ENCODE data around the gene CRYL1. TPM values are rescaled to one million over a fixed set of nuclear protein-coding genes. Genes with fewer than 3 reads are reported as not detected.

The CRYL1 gene
- polyA plus RNA-seq, 3 donors, result 137 to 147 (median 142) TPM

DNA sequence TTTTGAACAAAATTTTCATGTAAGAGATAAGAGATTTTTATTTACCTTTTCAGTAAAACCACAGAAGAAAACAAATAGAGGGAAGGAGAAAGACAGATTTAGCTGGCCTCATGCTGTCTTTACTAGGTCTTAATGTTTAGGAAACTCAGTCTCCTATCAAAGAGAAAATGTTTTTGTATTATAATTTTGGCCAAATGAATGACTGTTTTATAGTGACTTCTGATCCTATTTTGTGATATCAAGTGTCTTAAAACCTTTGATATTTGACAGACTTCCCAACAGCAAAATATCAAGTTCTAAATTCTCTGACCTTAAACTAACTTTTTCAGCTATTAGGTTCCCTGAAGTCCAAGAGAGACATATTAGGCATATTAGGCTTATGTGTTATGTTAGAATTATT lies 27.0 kb downstream of the CRYL1 start:
- no peak for DNase-seq

DNA sequence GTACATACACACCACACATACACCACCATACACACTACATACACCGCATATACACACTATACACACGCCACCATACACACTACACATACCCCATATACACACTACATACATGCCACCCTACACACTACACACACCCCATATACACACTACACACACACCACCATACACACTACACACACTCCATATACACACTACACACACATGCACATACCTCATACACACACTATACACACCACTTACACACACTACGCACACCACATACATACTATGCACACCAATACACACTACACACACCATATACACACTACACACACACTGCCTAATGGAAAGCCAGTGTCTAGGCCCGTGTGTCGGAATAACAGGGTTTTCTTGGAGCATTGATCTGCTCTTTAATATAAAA lies 27.5 kb downstream of the CRYL1 start:
- no peak for DNase-seq

DNA sequence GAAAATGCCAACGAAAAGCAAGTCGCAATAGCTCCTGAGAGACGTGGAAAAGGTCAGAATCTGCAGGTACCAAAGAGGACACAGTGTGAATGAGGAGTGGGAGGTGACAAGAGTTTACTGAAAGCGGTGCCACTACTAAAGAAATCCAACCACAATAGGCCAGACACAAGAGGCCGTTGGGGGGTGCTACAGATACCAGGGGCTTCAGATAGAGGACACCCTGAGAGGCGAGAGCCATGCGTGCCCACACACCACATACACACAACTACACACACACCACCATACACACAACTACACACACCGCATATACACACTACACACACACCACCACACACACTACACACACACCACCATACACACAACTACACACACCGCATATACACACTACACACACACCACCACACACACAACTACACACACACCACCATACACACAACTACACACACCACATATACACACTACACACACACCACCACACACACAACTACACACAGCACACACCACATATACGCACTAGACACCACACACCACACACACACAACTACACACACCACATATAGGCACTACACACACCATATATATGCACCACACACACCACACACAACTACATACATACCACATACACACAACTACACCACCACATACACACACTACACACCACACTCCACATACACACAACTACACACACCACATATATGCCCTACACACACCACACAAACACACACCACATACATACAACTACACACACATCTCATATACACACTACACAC lies 28.5 kb downstream of the CRYL1 start:
- no peak for DNase-seq

DNA sequence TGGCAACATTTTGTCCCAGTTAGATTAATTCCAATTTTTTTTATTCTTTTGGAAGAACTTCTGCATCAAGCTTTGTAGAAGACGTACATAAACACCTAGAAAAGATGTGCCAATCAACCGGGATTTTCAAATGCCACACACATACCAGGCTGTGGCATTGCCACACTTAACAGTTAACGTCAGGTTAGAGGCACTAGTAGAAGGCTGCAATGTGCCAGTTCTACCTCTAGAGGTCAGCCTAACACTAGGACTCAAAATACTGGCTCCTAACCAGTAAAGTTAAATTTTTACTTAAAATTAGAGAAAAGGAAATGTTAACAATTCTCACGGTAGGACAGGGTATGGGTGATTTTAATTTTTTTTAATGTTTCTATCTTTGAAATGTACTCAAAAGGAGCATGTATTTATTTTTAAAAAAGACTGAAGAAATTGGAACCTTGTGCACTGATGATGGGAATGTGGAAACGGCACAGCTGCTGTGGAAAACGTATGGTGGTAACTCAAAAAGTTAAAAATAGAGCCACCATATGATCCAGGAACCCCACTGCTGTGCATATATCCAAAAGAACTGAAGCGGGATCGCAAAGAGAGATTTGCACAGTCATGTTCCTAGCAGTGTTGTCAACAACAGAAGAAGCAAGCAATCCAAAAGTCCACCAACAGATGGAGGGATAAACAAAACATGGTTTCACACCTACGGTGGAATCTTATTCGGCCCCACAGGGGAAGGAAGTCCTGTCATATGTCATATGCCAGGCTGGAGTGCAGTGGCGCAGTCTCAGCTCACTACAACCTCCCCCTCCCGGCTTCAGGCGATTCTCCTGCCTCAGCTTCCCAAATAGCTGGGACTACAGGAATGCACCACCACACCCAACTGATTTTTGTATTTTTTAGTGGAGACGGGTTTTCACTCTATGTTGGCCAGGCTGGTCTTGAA lies 30.3 kb downstream of the CRYL1 start:
- DNase-seq, result peak; percentile 61

DNA sequence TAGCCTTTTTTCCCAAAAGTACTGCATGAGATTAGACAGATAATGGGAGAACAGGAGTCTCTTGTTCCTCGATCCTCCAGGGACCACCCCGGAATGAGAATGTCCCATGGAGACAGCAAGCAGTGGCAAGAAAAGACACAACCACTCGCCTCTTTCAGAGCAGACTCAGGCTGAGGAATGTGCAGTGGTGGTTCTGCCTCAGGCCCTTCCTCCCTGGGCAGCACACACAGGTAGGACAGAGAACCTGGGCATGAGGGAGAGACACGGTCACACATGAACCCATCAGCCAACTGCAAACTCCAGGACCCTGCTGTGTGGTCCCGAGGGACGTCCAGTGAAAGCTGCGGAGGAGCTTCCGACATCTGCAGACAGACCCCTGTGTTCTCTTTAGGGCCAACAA lies 31.0 kb downstream of the CRYL1 start:
- DNase-seq, result no peak

DNA sequence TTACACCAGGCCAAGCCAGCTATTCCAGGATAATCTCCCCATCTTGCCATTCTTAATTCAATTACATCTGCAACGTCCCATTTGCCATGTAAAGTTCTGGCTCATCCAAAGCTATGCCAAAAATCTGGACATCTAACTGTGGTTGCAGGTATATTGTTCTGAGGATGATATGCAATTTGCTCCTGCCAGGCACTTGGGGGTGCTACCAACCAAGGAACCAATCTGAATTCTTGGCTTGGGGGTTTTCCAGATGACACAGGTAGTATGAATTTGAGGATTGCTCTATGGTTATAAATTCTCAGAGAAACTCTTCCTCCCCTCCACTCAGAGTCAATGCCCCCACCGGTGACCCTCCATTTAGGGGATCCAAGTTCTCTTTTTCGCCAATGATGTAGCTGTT lies 33.0 kb downstream of the CRYL1 start:
- no peak for DNase-seq

DNA sequence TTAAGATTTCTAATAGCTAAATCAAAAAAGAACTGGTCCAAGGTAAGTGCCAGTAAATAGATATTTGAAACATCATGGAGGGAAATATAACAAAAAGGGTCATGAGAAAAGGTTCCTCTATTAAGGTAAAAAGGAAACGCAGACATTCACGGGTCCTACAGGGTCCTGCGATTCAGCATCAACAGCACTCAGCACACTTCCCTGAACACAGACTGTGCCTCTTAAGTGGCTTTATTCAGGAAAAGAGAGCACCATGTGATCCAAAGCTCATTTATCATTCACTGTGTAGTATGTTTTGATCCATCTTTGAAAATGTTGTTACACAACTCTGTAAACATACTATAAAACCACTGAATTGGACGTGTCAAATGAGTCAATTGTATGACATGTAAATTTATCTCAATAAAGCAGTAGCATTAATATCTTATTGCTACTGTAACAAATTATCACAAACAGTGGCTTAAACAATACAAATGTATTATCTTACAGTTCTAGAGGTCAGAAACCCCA lies 33.7 kb downstream of the CRYL1 start:
- DNase-seq, result no peak

DNA sequence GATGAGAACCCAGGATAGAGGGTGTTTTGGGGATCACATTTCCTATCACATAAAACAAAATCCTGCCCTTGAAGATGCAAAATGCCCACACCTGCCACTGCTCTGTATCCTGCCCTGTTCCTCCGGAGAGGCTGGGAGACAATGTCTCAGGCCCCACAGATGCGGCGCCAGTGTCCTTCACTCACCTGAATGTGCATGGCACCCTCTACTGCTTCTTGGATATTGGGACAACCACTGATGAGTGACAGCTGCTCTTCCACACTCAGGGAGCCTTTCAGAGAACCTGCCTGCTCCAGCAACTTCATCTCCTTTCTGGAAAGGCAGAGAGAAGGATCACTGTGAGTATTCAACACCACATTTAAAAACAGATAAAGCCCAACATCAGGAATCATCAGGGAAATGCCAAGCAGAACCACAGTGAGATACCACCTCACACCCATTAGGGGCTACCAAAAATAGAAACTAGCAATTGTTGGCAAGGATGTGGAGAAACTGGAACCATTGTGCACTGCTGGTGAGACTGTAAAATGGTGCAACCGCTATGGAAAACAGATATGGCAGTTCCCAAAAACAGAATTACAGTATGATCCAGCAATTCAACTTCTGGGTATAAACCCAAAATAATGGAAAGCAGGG lies 36.4 kb downstream of the CRYL1 start:
- no peak for DNase-seq

DNA sequence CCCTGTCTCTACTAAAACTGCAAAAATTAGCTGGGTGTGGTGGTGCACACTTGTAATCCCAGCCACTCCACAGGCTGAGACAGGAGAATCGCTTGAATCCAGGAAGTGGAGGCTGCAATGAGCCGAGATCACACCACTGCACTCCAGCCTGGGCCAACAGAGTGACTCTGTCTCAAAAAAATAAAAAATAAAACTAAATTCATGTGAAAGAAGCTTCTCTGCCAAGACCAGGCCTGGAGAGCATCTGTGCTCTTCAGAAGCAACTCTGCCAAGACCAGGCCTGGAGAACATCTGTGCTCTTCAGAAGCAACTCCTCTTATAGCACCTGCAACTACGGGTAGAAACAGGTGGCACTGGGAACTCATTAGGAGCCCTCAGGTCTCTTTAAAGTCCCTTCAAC lies 37.7 kb downstream of the CRYL1 start:
- DNase-seq, result no peak

DNA sequence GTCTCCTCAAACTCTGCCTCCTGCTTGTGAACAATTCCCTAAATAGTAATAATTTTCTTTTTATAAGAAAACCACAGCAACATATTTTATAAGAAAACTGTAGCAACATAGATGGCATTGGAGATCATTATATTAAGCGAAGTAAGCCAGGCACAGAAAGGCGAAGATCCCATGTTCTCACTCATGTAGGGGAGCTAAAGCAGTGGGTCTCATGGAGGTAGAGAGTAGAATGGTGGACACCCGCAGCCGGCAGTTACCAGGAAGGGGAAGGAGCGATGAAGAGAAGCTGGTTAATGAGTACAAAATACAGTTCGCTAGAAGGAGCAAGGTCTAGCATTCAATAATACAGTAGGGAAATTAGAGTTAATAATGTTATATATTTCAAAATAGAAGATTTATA lies 42.9 kb downstream of the CRYL1 start:
- DNase-seq, result no peak

DNA sequence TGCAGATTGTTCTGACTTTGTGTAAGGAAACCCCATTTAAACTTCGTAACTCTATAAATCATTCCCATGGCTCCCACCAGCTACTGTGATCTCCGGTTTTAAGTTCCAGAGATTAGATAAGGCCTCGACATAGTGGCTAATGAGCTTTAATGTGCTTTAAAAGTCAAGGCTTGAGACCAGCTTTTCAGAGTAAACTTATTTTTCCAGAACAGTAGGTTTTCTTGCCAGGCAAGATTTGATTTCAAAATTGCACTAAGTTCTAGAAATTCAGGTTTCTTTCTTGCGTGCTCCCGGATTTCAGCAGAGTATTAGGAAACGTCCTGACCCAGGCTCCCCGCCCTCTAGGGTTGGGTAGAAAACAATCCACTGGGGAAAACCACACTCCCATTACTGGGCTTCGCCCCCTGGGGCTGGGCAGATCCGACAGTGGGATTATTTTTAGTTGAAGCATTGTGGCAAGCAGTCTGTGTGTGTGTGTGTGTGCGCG lies 43.3 kb downstream of the CRYL1 start:
- peak; percentile 41 for DNase-seq

DNA sequence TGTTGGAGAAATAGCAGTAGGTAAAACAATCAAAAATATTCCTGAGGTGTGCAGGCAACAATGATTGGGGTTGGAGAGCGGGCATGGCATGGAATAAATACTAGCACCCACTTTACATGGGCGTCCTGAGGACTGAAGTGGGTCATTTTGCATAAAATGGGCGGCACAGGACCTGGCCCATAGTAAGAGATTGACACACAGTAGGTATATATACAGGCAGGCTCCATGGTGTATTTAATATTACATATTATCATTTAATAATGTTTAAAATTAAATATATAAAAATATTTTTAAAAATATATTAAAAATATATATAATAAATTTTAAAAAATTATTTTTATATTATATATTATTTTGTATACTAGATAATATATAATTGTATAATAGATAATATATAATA lies 48.3 kb downstream of the CRYL1 start:
- DNase-seq, result no peak

DNA sequence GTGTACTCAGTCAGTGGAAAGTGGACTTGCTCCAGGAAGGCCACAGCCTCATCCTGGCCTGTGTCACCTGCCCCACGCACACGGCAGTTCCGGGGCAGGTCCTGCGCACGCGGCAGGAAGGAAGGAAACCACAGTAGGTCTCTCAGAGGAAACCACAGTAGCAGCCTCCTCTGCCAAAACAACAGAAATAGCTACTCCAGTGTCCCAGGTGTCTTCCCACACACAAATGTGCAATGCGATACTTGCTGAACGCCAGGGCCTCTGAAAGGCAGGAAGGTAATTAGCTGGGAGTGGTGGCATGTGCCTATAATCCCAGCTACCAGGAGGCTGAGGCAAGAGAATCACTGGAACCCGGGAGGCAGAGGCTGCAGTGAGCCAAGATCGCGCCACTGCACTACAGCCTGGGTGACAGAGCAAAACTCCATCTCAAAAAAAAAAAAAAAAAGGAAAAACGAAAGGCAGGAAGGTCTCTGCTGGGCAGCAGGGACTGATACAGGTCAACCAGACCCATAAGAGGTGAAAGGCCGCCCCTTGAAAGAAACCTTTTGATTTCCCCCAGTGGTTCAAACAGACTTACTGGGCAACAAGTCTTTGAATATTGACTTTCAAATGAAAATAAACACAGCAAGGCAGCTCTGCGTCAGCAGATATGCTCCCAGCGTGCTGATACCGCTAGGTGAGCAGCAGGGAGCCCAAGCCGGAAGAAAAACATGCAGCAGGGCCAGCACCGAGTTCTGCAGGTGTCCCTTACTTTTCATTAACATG lies 49.5 kb downstream of the CRYL1 start:
- DNase-seq, result no peak

DNA sequence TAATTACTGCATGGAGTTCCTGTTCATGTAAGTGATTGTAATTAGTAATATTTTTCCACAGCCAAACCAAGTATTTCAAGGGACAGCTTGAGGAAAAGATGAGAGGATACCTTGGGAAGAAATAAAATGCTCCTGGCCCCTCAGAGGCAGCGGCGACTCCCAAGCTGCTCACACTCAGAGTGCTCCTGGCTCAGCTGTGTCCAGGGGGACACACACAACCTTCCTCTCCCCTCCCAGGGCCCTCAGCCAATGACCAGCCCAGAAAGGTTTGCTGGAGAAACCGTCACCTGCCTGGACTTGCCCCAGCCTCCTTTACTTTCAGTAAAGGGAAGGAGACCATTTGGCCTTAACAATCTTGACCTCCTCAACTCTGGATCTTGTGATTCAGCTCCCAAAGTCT lies 51.1 kb downstream of the CRYL1 start:
- no peak for DNase-seq

DNA sequence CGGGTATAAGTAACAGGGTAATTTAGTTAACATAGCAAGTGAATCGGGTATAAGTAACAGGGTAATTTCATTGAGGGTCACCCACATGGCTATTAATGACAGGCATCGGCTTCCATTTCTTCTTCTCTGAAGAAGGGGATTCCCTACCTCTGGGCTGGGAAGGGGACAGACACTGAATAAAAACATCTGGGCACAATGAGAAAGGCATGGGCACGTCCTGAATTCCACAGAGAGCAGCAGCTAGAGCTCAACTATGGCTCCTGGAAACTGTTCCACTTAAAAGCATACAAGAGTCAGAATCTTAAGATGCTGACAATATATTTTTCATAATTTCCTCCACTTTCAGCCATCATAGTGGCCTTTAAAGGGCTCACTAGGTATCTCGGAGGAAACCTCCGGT lies 51.8 kb downstream of the CRYL1 start:
- no peak for DNase-seq

DNA sequence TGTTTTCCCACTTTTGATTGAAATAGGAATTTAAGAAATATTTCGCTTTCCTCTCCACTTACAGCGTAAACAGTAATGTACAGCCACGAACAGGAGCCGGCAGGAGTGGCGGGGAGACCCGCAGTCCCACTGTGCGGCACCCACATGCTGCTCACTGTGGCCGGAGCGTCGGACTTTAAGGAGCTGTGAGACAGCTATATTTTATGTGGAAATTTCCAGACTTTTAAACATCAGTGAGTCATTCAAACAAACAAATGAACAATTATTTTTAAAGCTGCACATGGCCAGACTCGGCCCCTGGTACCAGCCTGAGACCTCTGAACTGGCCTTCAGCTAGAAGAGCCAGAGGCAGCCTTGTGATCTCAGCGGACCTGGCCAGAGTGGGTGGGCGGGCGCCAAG lies 52.5 kb downstream of the CRYL1 start:
- DNase-seq, result no peak

DNA sequence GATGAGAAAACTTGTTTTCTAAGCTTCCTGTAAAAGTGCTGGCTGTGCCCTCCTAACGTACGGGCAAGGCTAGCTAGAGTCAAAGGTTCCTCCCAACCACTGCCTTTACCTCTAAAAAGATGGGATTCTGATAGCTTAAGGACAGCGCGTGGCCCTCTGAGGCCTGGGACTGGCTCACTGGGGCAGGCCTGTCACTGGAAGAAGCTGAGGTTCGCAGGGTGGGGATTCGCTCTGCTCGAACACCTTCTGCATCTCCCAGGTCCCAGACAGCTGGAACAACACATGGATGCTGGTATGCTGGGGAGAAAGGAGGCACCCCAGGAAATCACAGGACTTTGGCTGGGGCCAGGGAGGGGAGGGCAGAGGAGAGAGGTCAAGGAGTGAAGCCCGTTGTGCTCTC lies 53.1 kb downstream of the CRYL1 start:
- DNase-seq, result no peak

DNA sequence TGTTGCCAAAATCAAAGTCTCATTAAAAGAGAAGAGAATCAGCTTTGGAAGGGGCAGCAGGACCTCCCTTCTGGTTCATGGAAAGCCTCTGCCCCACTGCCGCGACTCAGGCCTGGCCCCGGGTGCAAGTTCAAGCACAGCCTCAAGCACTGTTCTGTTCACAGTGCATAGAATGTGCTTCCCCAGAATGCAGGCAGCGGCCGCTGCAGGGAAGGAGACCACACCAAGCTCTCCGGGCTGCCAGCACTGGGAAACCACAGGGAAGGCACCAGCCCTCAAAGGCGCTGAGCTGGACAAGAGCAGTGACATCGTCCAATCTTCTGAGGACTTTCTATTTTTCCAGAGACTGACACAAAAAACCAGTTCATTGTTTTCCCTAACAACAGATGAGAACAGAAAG lies 55.5 kb downstream of the CRYL1 start:
- no peak for DNase-seq

DNA sequence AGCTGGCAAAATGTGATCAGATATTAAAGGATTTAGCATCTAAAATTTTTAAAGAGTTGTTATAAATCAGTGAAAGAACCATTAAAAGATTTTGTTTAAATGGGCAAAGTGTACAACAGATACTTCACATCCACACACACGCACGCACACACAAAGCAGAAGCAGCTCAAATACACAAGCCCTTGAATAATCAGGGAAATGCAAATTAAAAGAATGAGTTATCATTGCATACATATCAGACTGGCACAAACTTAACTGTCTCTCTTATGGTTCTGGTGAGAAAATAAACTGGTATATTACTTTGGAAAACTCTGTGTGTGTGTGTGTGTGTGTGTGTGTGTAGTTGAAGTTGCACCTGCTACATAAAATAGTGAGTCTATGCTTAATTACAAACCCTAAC lies 59.3 kb downstream of the CRYL1 start:
- no peak for DNase-seq

DNA sequence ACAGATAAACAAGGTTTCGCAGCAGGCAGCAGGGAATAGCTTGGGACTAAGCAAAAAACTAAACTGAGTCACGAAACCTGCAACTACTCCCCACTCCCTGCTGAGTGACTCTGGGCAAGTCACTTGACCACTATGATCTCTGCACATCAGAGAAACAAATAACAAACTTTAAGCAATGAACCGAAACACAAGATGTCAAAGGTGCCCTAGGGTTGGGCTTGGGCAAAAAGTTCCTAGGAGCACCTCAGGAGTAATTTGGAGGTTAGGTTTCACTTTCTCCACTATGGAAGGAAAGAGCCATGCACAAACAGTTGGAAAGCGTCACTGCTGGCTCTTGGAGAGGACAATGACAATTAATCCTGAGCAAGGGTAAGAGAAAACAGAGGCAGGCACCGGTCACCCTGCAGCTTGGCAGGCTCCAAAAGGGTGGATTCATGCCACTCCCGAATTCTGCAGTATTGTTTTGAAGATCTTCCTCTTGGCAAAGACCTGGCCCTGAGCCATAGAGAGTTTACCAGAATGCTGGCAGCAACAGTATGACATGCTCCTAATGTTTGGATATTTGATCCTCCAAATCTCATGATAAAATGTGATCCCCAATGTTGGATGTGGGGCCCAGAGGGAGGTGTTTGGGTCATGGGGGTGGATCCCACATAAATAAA lies 60.3 kb downstream of the CRYL1 start:
- no peak for DNase-seq

DNA sequence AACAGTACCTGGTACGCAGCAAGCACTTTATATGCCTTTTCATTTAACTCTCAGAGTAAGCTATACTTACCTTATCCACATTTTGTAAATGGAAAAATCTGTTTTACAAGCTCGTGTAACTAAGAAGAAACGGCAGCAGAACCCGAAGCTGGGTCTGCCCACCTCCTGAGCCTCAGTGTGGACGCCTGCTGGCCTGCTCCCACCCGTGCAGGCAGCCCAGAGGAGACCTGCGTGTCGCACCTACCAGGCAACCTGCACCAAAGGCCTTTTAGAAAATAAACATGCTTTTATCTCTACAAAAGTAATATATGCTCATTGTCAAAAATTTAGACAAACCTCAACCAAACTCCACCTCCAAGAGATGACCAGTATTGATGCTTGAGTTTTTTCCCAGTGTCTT lies 62.7 kb downstream of the CRYL1 start:
- DNase-seq, result no peak

All from renal pelvis (tissue), 4 donors.